SU-DHL-6 (cell line): ENCODE results near the gene SORL1.
A peak's percentile ranks its signal among the peaks of the same experiment; 100 is the strongest.

Source experiments
- H2AFZ ChIP-seq: fragments of 200-600 bp; sonication (generic); 2 replicates; pipeline ENCODE4 v1.6.1; 2014; ENCODE audit warnings: low read depth, mild to moderate bottlenecking, moderate library complexity, mixed read lengths, antibody characterized with exemption, low read length; ENCODE audit not compliant: severe bottlenecking
- H3F3A ChIP-seq: fragments of 200-600 bp; shearing (Covaris generic); 2 replicates; pipeline ENCODE4 v1.6.0; 2016; ENCODE audit warnings: antibody characterized with exemption, mild to moderate bottlenecking; ENCODE audit not compliant: insufficient read depth
- H3K27ac ChIP-seq: fragments of 200-600 bp; sonication (generic); 2 replicates; pipeline ENCODE4 v1.5.1; 2016; ENCODE audit warnings: low read depth, mild to moderate bottlenecking, low read length, moderate library complexity, mixed read lengths
- H3K27me3 ChIP-seq: fragments of 200-600 bp; sonication (generic), shearing (Covaris generic); 2 replicates; pipeline ENCODE4 v1.6.0; 2014; ENCODE audit warnings: mild to moderate bottlenecking, low read length
- H3K36me3 ChIP-seq: fragments of 200-600 bp; sonication (generic); 2 replicates; pipeline ENCODE4 v1.6.1; 2014; ENCODE audit warnings: mild to moderate bottlenecking, low read length, mixed read lengths
- H3K4me2 ChIP-seq: fragments of 300-600, 200-600 bp; shearing (Covaris generic), sonication (generic); 2 replicates; pipeline ENCODE4 v1.6.0; 2014; ENCODE audit warnings: low read length, low read depth, mild to moderate bottlenecking; ENCODE audit not compliant: poor library complexity, severe bottlenecking
- H3K4me3 ChIP-seq: fragments of 200-600 bp; sonication (generic); 2 replicates; pipeline ENCODE4 v1.5.1; 2014; ENCODE audit warnings: antibody characterized with exemption, low read length, mild to moderate bottlenecking, mixed read lengths; ENCODE audit not compliant: insufficient read depth, poor library complexity, severe bottlenecking
- H3K79me2 ChIP-seq: fragments of 200-600 bp; sonication (generic); 2 replicates; pipeline ENCODE4 v1.6.1; 2014; ENCODE audit warnings: mild to moderate bottlenecking, low read length, moderate library complexity; ENCODE audit not compliant: insufficient read depth
- H3K9ac ChIP-seq: fragments of 200-600 bp; sonication (generic); 2 replicates; pipeline ENCODE4 v1.7.0; 2014; ENCODE audit warnings: mild to moderate bottlenecking, low read length
- H3K9me2 ChIP-seq: fragments of 200-600 bp; sonication (generic); replicated peaks from 2 replicates; pipeline ENCODE4 v1.6.1; 2014; ENCODE audit warnings: low read length; ENCODE audit not compliant: insufficient read depth
- H3K9me3 ChIP-seq: fragments of 200-600 bp; sonication (generic); 2 replicates; pipeline ENCODE4 v1.6.1; 2014; ENCODE audit warnings: low read length, mixed read lengths; ENCODE audit not compliant: insufficient read depth
- H4K20me1 ChIP-seq: fragments of 200-600 bp; sonication (generic); 2 replicates; pipeline ENCODE4 v1.6.1; 2014; ENCODE audit warnings: low read depth, mild to moderate bottlenecking, antibody characterized with exemption, low read length, moderate library complexity, mixed read lengths
- EZH2phosphoT487 ChIP-seq: fragments of 200-600 bp; sonication (generic), shearing (Covaris generic); conservative IDR thresholded peaks from 2 replicates; pipeline ENCODE4 v1.6.1; 2018; ENCODE audit warnings: mild to moderate bottlenecking, antibody characterized with exemption, low read length, moderate library complexity, mixed read lengths
- TF ChIP-seq, protein P1 (sequence below): fragments of 200-600 bp; sonication (generic); IDR thresholded peaks from one replicate; pipeline ENCODE4 v1.5.1; 2017; ENCODE audit warnings: antibody characterized with exemption, mild to moderate bottlenecking, low read length, moderate library complexity; ENCODE audit not compliant: insufficient read depth, poor library complexity, severe bottlenecking

Gene SORL1

DNA sequence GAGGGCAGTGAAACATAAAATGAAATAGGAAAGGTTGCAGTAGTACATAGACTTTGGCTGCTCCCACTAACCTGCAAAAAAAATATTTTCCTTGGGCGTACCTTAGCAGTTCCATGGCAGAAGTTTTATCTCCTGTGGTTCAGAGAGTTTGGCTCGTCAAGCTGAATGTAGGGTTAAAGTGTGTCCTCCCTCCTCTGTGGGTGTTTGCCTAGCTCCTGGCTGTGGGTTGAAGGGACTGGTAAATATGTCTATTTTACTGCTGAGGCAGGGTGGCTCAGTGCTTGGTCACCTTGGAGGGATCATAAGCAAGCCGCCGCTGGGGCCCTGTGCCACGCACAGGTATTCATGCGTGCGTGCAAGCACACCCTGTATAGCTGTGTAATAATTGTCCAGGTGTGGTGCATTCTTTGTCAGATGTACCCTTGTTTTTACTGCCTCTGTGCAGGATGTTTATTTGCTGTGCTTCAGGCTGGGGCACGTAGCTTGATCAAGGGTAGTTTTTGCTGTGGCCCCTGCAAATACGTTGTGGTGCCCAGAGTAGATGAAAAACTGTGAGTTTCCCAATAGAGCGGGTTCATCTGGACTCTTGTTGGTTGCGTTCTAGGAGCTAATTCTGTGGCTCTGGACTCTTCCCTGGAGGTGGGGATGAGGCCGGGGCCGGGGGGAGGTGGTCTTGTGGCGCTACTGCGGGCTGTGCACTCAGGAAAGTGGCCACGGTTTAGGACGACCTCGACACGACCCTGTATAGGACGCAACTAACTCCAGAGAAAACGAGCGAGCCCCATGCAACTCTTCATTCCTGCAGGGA lies 732 bp upstream of the SORL1 start:
- no peaks in the 10 kb centered on the region for H3K9me2 ChIP-seq
- H3K79me2 ChIP-seq = peaks cover 58% of the 10 kb centered on the region
- H4K20me1 ChIP-seq = no peaks in the 10 kb centered on the region
- peaks cover 82% of the 10 kb centered on the region for H3F3A ChIP-seq
- peak overlapping the region; percentile 98 for H3K27ac ChIP-seq
- no peak overlapping the region for H2AFZ ChIP-seq
- H3K4me3 ChIP-seq = peak overlapping the region; percentile 61
- H3K9ac ChIP-seq = peak overlapping the region; percentile 96
- TF ChIP-seq, protein P1, sequence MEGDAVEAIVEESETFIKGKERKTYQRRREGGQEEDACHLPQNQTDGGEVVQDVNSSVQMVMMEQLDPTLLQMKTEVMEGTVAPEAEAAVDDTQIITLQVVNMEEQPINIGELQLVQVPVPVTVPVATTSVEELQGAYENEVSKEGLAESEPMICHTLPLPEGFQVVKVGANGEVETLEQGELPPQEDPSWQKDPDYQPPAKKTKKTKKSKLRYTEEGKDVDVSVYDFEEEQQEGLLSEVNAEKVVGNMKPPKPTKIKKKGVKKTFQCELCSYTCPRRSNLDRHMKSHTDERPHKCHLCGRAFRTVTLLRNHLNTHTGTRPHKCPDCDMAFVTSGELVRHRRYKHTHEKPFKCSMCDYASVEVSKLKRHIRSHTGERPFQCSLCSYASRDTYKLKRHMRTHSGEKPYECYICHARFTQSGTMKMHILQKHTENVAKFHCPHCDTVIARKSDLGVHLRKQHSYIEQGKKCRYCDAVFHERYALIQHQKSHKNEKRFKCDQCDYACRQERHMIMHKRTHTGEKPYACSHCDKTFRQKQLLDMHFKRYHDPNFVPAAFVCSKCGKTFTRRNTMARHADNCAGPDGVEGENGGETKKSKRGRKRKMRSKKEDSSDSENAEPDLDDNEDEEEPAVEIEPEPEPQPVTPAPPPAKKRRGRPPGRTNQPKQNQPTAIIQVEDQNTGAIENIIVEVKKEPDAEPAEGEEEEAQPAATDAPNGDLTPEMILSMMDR = no peak
- TF ChIP-seq EZH2phosphoT487 = no peak
- peaks cover 9% of the 10 kb centered on the region; the same call in 1 of the 2 replicates for H3K36me3 ChIP-seq
- no peaks in the 10 kb centered on the region for H3K27me3 ChIP-seq
- H3K4me2 ChIP-seq = peak overlapping the region; percentile 83
- H3K9me3 ChIP-seq = no peaks in the 10 kb centered on the region

DNA sequence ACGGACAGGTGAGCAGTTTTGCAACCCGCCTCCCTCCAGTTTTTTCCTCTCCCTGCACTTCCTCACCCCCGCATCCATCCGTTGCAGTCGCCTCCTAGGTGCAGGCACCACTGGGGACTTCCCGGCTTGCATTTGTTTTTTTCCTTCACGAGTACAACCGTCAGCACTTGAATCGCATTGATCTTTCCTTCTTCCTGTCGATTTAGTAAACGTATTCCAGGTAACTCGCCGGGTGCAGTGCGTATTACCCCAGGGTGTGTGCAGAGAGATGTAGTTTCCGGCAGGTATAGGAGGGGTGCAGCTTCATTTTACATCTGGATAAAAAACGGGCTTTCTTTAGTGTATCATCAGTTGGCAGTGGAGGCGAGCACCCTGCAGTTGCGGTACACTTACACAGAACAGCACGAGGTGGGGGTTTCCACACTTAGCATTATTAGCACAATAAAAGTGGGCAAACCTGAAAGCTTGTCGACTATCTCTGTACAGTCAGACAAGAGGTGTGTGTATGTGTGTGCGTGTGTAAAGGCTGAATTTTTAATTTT lies 566 bp downstream of the SORL1 start, which contains the start of gene SORL1-AS1:
TSS of gene SORL1-AS1 (minus strand) at position 359 of the 542 bp plus-strand sequence.
- no peaks in the 10 kb centered on the region for H4K20me1 ChIP-seq
- peak within 1 kb of the TSS; percentile 98 for H3K27ac ChIP-seq
- H3K4me3 ChIP-seq = peak within 1 kb of the TSS; percentile 89
- H3K79me2 ChIP-seq = peaks cover 71% of the 10 kb centered on the region
- peaks cover 81% of the 10 kb centered on the region for H3F3A ChIP-seq
- H3K9ac ChIP-seq = peak within 1 kb of the TSS; percentile 96
- H3K27me3 ChIP-seq = no peaks in the 10 kb centered on the region
- no peaks in the 10 kb centered on the region for H3K9me2 ChIP-seq
- H3K9me3 ChIP-seq = no peaks in the 10 kb centered on the region
- no peak within 1 kb of the TSS for H2AFZ ChIP-seq
- no peak for TF ChIP-seq EZH2phosphoT487
- TF ChIP-seq, protein P1 = no peak
- H3K4me2 ChIP-seq = peak within 1 kb of the TSS; percentile 96
- H3K36me3 ChIP-seq = peaks cover 14% of the 10 kb centered on the region

DNA sequence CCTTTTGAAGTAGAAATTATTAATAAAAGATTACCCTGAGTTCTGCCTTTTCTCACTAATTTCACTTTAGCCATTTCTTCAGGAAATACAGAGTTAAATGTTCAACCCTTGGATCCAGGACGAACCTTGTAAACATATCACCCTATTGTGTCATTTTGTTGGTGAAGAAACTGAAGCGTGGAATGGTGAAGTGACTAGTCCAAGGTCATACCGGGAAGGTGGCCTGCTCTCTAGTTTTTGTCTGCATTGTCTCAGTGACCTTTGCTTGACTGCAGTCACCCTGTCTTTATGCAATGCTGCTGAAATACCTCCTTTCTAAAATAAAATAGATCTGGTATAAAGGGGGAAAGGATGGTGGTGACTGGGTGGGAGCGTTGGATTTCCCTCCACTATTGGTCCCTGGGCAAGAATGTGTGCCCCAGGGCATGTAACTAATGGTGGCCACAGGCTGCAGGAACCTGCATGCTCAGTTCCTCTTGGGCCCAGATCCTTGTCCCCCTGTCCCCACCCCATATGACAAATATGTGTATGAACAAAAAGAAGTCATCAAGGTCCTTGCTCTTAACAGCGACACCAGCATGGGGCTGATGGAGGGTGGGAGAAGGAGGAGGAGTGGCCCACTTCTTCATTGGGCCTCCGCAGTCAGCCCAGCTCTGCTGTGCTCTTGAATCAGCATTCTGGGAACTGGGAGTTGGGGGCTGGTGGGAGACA lies 1.6 kb downstream of the SORL1 start:
- Histone ChIP-seq H4K20me1 (no peaks in the 10 kb centered on the region), H3K9me2 (no peaks in the 10 kb centered on the region), H3K4me2 (peak overlapping the region; percentile 96), H3K36me3 (peaks cover 19% of the 10 kb centered on the region), H3K79me2 (peaks cover 81% of the 10 kb centered on the region), H3K9me3 (no peaks in the 10 kb centered on the region), H3K4me3 (peak overlapping the region; percentile 89), H3F3A (peaks cover 81% of the 10 kb centered on the region), H3K27ac (peak overlapping the region; percentile 98), H3K27me3 (no peaks in the 10 kb centered on the region), H3K9ac (peak overlapping the region; percentile 96), H2AFZ (no peak overlapping the region)
- TF ChIP-seq EZH2phosphoT487 = no peak
- TF ChIP-seq, protein P1 = no peak
